Pulmonary artery endothelial cell (primary cell): ENCODE measurements around the gene IFT52. TPM values are rescaled to one million over a fixed set of nuclear protein-coding genes. Genes with fewer than 3 reads are reported as not detected.

Experiments
- DNase-seq: peaks from one replicate; pipeline ENCODE4 v3.0.0-alpha.2; 2011; ENCODE audit warnings: low read depth, low spot score
- total RNA-seq: library from RNA; depleted of rRNA; stranded (reverse); fragments of >200 nt; gene quantifications from 2 replicates; pipeline ENCODE4 v1.2.3, GENCODE V29; 2014

IFT52 gene
- 32.4 and 41.0 TPM in 2 replicates for total RNA-seq

GRCh38 chr20:43590392-43591303 is at the start of gene IFT52:
IFT52 (plus strand) TSS chr20:43590937; CDS start chr20:43594699, 3,762 bp downstream.
- DNase-seq: peak; percentile 71

- DNase-seq: no peak
These were observed 49.5 kb upstream of the IFT52 start for GRCh38 chr20:43541214-43541613.

- no peak for DNase-seq
These were observed 48.6 kb upstream of the IFT52 start for GRCh38 chr20:43542161-43542560.

- DNase-seq: no peak
These were observed 48.1 kb upstream of the IFT52 start for GRCh38 chr20:43542674-43543073.

- no peak for DNase-seq
These were observed 47.6 kb upstream of the IFT52 start for GRCh38 chr20:43543138-43543537.

GRCh38 chr20:43544501-43544900 is 46.2 kb upstream of the IFT52 start:
- no peak for DNase-seq

- DNase-seq: no peak
These were observed 44.7 kb upstream of the IFT52 start for GRCh38 chr20:43545837-43546578.

- no peak for DNase-seq
These were observed 42.4 kb upstream of the IFT52 start for GRCh38 chr20:43548273-43548880.

GRCh38 chr20:43549416-43550065 is 41.2 kb upstream of the IFT52 start:
- no peak for DNase-seq

- DNase-seq: no peak
These were observed 40.3 kb upstream of the IFT52 start for GRCh38 chr20:43550456-43550855.

- no peak for DNase-seq
These were observed 36.4 kb upstream of the IFT52 start for GRCh38 chr20:43554369-43554768.

GRCh38 chr20:43558412-43559146 is 32.2 kb upstream of the IFT52 start, which contains the start of gene SGK2:
SGK2 (plus strand) TSS chr20:43559027; CDS start chr20:43566496, 7,469 bp downstream.
- DNase-seq: no peak

GRCh38 chr20:43559147-43559987 is 31.4 kb upstream of the IFT52 start:
- DNase-seq: no peak

- DNase-seq: no peak
These were observed 29.8 kb upstream of the IFT52 start for GRCh38 chr20:43560974-43561373.

- no peak for DNase-seq
These were observed 27.3 kb upstream of the IFT52 start for GRCh38 chr20:43563429-43563828.

- DNase-seq: no peak
These were observed 26.7 kb upstream of the IFT52 start for GRCh38 chr20:43563991-43564390.

- DNase-seq: no peak
These were observed 26.3 kb upstream of the IFT52 start for GRCh38 chr20:43564455-43564854.

- DNase-seq: no peak
These were observed 25.6 kb upstream of the IFT52 start for GRCh38 chr20:43564993-43565757.

GRCh38 chr20:43565758-43566104 is 25.0 kb upstream of the IFT52 start:
- DNase-seq: no peak
